IPS-11a (cell line): ENCODE measurements around the gene EFEMP2.

Experiments used
- H3K4me3 ChIP-seq: one replicate; pipeline ENCODE4 v1.5.1; 2013; ENCODE audit warnings: low read depth, low read length, control low read depth

EFEMP2 gene

GRCh38 chr11:65867284-65868071, 5.1 kb downstream of the EFEMP2 start:
- H3K4me3 ChIP-seq = peak overlapping the region; percentile 52

GRCh38 chr11:65866509-65867283, 5.9 kb downstream of the EFEMP2 start:
- no peak overlapping the region for H3K4me3 ChIP-seq

GRCh38 chr11:65865550-65866172, 6.9 kb downstream of the EFEMP2 start:
- no peak overlapping the region for H3K4me3 ChIP-seq

GRCh38 chr11:65864706-65865471, 7.7 kb downstream of the EFEMP2 start:
- H3K4me3 ChIP-seq = no peak overlapping the region

GRCh38 chr11:65863889-65864705, 8.5 kb downstream of the EFEMP2 start:
- H3K4me3 ChIP-seq = no peak overlapping the region

- H3K4me3 ChIP-seq = no peak overlapping the region
These were observed 9.4 kb downstream of the EFEMP2 start for GRCh38 chr11:65862941-65863888.

GRCh38 chr11:65862191-65862735, 10.3 kb downstream of the EFEMP2 start:
- no peak overlapping the region for H3K4me3 ChIP-seq

GRCh38 chr11:65861533-65862183, 10.9 kb downstream of the EFEMP2 start:
- peak overlapping the region; percentile 91 for H3K4me3 ChIP-seq

- peak overlapping the region; percentile 91 for H3K4me3 ChIP-seq
These were observed 11.5 kb downstream of the EFEMP2 start for GRCh38 chr11:65861165-65861505.

GRCh38 chr11:65860278-65861164, 12.1 kb downstream of the EFEMP2 start, which contains the start of gene MUS81:
TSS of gene MUS81 (plus strand) at chr11:65860433. CDS start at chr11:65860754, 321 bp downstream.
- peak within 1 kb of the TSS; percentile 91 for H3K4me3 ChIP-seq

GRCh38 chr11:65859812-65860277, 12.8 kb downstream of the EFEMP2 start:
- peak overlapping the region; percentile 91 for H3K4me3 ChIP-seq

GRCh38 chr11:65859095-65859811, 13.3 kb downstream of the EFEMP2 start:
- peak overlapping the region; percentile 91 for H3K4me3 ChIP-seq

GRCh38 chr11:65858681-65859087, 13.9 kb downstream of the EFEMP2 start:
- peak overlapping the region; percentile 44 for H3K4me3 ChIP-seq

- peak within 1 kb of the TSS; percentile 93 for H3K4me3 ChIP-seq
These were observed 14.5 kb downstream of the EFEMP2 start, which contains the start of gene CFL1 for GRCh38 chr11:65857853-65858680. TSS of gene CFL1 (minus strand) at chr11:65858180. CDS start at chr11:65858099, 81 bp downstream.

- H3K4me3 ChIP-seq = peak overlapping the region; percentile 93
These were observed 15.1 kb downstream of the EFEMP2 start for GRCh38 chr11:65857500-65857852.
